Testis (tissue), 2 donors: ENCODE measurements around the gene SHISA6.

Experiments
- CTCF ChIP-seq, 3 experiments: fragments of 450-650 bp in 2 of 3; fragments of 200-600 bp in 1 of 3; sonication (generic) in 1 of 3; IDR thresholded peaks; one replicate each; pipeline ENCODE4 v1.5.1; 2016 to 2019; ENCODE audit warnings: antibody characterized with exemption in 3 of 3, mild to moderate bottlenecking in 2 of 3, moderate library complexity in 1 of 3
- POLR2A ChIP-seq: fragments of 450-650 bp; IDR thresholded peaks from one replicate; pipeline ENCODE4 v1.6.1; 2017; ENCODE audit warnings: antibody characterized with exemption, mild to moderate bottlenecking, moderate library complexity

GRCh38 chr17:11578998-11579397 lies 338.0 kb downstream of the SHISA6 start:
- TF ChIP-seq POLR2A = no peak
- no peak for TF ChIP-seq CTCF (IDR thresholded peaks at IDR 0.05)
